GM21526 (cell line): ENCODE results near the gene CIROP.

ENCODE experiments used
- ATAC-seq: cut with Tn5 transposase; IDR thresholded peaks from one replicate; pipeline ENCODE4 v1.9.1; 2021; ENCODE audit warnings: moderate library complexity; ENCODE audit not compliant: unreplicated experiment, low FRiP score

The CIROP gene

DNA sequence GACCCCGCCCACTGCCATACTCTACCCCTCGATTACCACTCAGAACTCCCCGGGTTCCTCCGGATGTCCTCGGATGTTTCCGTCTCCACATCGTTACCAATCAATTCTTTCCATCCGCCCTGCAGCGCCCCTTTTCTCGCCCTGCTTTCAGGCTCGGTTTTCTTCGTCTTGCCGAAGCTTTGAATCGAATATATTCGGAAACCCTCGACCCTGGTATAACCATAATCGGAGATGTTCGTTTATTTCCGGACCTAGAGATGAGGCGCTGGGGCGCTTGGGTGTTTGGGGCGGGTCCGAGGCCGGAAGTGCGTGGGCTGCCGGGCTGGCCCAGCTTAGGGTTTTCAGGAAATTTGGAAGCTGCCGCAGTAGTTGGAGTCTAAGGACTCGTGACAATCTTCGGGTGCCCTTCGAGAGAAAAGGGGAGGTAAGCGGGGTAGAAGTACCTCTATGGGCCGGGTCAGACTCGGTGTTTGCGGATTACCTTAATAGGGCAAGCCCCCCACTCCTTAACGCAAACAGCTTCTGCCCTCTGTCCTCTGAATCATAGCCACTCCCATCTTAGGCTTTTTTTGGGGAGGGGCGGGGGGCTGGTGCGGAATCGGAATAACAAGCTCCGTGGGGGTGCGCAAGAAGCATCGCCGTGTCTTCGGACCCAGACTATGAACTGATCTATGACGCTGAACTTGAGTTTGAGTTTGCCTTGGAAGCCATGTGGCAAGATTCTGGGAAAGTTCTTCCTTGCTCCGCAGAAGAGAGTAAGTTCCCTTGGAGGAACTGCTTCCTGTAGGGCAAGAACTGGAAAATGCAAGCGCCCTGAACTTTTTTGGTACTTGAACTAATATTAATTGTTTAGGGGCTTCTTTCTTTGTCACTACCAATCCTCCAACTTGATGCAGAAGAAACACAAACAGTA is 9.3 kb downstream of the CIROP start, which contains the start of gene C14orf119:
TSS of gene C14orf119 (plus strand) at position 310 of the 913 bp plus-strand sequence. CDS start 2,154 bp downstream, outside the sequence.
- ATAC-seq = peak; percentile 85

DNA sequence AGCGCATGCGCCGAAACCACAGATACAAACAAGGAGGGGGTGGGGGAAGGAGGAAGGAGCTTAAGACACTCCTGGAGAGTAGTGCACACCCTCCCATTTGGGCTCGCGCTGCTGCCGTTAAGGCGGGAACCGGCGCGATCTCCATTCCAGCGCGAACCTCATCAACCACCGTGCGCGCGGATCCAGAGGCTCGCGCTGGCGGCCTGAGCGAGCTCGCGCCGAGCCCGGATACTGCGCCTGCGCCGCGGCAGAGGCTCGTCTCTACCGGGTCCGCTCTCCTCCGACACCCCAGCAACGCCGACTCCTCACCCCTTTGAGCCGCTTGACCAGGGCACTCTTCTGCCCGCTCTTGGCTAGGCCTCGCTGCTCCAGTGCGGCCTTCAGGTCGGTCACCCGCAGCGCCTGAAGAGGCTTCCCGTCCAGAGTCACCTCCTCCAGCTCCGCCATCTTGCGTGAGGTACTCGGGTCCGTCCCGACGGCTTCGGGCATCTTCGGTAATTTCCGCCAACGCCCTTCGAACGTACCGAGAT is 10.1 kb downstream of the CIROP start, which contains the start of gene ACIN1:
TSS of gene ACIN1 (minus strand) at position 471 of the 530 bp plus-strand sequence. CDS start at position 447, 24 bp downstream.
- ATAC-seq = peak; percentile 40

DNA sequence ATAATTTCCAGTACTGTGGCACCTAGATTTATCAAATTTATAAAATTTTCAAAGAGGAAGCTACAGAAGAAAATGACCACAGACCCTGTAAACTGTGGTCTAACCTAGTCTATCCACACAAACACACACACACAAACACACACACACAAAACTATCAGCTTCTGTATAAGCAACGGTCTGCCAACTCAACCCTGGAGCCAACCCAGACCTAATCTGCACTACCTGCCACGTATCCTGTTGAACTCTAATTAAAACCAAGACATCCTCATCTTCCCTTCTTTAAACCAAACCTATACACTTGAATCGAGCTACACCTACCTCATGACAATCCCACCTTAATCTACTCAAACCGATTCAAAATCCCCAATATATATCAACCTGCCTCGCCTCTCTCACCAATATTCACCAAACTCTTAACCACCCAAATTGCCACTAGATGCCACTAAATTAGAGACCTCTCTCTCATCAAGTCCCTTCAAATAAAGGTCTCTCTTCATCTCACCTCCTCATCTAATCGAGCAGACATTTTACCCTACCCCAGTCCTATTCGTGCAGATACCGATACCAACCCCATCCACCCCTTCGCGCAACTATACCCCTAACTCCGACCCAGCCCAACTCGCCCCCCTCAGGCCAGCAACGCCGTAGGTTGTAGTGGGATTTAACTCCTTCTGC is 10.7 kb downstream of the CIROP start:
- ATAC-seq = peak; percentile 37

DNA sequence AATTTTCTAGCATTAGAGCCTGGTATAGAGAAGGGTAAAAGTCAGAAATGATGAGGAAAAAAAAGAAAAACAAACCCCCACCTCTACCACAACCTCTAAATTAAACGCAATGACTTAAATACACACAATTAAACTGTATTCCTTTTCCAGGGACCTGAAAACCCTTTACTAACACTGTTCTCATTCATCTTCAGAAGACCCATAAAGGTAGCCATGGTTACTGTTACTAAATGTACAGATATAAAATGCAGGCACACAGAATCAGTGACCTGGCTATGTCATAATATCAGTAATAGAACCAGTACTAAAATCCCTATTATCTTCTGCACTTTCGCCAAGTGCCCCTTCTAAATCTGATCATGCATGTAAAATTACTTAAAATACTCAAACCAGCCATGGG is 11.3 kb downstream of the CIROP start:
- no peak for ATAC-seq

DNA sequence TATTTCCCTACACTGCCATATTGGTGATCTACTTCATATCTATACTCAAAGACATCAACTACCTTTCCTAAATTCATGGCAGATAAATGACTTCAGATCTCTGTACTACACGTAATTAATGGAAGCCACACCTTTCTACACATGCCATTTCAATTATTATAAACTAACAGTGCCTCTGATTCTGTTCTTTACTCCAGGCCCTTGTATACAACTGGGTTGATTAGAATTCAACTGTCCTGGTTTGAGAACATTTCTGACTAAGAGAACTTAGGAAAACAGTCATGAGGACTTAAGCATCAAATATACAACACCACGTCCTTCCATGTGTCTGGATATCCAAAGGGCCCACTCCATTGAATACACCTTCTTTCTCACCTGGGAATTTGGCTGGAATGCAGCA is 11.7 kb downstream of the CIROP start:
- no peak for ATAC-seq

DNA sequence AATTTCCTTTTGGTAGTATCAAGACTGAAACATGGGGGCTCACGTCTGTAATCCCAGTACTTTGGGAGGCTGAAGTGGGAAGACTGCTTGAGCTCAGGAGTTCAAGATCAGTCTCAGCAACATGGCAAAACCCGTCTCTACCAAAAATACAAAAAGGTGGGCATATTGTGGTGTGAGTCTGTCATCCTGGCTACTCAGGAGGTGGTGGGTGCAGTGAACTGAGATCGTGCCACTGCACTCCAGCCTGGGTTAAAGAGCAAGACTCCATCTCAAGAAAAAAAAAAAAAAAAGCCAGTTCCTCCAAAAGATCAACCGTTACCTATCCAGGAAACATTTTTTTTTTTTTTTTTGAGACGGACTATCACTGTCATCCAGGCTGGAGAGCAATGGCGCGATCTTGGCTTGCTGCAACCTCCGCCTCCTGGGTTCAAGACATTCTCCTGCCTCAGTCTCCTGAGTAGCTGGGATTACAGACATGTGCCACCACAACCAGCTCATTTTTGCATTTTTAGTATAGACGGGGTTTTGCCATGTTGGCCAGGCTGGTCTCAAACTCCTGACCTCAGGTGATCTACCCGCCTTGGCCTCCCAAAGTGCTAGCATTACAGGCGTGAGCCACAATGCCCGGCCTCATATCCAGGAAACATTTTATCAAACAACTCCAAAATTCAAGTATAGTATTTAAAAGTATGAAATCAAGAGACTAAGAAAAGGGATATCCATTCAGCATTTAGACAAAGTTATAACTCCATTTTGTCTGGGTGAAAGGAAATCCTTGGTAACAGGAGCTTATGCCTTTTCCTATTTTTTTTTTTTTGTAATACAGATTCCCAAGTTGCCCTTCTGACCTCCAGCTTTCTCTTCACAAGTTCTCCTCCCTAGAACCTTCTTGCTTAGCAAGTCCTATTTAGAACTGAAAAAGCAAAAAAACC is 13.2 kb downstream of the CIROP start:
- ATAC-seq = no peak

DNA sequence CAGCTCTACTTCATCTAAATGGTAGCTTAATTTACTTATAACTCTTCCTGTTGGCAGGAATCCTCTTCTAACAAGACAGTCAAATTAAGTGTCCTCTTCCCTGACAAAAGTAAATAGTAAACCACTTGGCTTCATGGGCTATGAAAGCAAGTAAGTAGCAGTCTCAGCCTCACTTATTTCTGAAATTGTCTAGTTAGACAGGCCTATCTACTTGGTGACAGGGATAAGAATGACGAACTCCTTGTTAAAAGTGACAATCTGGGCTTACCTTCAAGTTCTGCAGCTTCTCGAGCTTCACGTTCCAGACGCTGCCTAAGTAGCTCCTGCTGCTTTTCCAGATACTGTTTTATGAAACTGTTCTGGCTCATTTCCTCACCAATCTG is 14.5 kb downstream of the CIROP start:
- ATAC-seq = no peak

DNA sequence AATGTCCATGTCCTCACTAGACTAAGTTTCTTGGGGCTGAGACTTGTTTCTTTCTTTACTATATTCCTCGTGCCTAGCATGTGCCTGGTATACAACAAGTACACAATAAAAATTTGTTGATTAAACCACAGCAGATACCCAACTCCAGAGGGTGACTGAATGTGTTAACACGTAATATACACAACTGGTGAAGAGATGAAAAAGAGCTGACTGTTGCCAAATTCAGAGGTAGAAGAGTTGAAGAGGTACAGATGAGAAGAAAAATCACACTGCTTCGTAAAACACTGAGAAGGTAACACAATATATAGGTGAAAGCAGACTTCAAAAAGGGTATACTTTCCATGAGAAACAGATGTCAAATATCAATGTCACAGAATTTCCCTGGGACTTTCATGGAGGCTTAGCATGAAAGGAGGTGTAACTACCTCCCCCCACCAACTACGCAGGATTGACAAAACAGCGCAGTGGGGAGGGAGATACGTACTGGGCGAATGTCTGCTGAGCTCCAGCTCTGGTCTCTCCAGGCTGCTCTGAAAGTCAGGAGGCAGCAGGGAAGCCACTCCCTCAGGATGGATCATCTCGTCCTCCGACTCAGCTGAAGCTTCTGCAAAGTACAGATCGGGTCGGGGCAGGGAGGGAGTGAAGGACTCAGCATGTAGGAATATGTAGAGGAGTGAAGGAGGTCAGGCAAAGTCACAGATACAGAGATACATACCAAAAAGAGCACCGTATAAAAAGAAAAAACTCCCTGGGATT is 15.1 kb downstream of the CIROP start:
- no peak for ATAC-seq

DNA sequence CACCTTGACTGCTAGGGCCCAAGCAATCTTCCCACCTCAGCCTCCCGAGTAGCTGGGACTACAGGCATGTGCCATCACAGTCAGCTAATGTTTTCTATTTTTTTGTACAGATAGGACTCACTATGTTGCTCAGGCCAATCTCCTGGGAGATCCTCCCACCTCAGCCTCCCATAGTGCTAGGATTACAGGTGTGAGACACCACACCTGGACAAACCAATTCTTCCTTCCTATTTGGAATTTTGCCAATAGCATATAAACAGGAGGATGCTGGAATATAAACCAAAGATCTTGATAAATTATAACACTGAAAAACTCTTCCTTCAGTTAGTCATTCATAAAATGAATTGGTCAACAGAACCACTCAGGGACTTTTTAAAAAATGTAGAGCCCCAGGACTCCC is 18.2 kb downstream of the CIROP start:
- no peak for ATAC-seq

DNA sequence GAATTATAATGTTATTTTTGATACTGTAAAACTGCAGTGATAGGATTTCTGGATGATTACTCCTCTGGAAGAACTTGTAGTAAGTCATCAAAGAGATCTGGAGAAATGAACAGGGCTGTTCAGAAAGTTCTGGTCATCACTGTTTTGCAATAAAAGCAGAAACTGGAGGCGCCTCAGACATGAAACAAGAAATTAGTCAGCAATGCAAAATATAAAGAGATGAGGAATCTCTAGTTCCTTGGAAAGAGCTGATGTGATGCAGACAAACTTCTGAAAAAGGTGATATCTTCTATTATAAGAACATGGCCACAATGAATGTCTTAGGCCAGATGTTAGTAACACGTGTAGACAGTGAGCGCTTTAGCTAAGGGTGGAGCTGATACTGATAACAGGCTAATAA is 19.3 kb downstream of the CIROP start:
- no peak for ATAC-seq

DNA sequence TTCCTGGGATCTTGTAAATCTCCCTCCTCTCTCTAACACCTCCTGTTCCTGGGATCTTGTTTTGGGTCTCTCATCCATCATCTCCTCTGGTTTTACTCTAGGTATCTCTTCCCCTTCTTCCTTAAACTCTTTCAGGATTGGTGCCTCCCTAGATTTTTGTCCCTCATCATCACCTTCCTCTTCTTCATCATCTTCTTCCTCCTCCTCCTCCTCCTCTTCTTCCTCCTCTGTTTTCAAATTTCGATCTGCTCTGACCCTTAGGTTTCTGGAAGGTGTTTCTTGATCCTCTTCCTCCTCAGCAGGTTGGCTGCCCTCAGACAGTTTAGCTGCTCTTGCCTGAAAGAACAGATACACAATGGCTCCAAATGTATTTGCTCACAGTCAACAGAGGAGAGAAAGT is 24.3 kb downstream of the CIROP start:
- no peak for ATAC-seq

DNA sequence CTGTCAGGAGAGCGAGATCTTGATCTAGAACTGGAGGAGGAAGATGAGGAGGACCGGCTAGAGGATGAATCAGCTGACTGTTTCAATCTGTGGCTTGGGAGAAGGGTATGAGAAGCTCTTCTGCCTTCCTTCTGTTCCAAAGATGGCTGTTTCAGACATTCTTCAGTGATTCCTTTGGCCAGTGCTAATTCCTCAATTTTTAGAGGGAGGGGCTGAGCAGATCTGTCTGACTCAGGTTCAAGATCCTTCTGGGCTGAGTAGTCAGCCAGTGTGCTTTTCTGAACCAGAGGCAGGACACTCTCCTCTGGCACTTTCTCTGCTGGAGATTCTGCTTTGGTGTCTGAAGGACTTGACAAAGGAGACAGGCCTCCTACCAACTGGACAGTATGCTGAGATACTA is 25.1 kb downstream of the CIROP start:
- no peak for ATAC-seq

DNA sequence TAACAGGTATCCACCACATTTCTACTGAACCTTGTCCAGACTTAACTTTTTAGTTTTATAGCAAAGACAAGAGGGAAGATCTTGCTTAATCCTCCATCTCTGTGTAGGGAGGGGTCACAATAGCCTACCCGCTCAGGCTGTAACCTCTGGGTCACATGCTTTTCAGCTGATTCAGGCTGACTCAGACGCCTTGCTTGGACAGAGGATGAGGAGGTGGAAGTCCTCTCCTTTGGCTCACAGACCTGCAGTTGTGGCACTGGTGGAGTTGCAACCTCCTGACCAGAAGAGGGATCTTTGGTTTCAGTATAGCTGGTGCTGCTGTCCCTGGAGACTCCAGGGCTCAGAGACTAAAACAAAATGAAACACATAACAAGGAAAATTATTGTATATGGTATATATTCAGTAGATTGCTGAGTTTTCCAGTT is 26.1 kb downstream of the CIROP start:
- no peak for ATAC-seq

DNA sequence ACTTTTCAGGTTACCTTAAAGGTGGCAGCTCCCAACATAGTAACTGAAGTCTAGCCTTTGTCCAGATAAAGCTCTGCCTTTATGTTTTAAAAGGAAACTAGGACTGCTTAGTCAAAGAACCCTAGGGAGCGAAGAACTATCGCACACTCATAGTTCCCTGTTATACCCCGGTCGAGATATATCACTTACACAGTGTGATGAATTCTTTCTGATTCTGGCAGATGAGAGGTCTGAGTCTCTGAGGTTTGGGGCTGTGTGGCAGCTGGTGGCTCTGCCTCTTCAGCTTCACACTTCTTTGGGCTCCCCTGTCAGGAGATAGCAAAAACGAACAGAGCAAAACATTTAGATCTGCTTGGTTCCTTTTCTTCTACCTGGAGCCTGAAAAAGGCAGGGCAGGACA is 26.8 kb downstream of the CIROP start:
- ATAC-seq = no peak

DNA sequence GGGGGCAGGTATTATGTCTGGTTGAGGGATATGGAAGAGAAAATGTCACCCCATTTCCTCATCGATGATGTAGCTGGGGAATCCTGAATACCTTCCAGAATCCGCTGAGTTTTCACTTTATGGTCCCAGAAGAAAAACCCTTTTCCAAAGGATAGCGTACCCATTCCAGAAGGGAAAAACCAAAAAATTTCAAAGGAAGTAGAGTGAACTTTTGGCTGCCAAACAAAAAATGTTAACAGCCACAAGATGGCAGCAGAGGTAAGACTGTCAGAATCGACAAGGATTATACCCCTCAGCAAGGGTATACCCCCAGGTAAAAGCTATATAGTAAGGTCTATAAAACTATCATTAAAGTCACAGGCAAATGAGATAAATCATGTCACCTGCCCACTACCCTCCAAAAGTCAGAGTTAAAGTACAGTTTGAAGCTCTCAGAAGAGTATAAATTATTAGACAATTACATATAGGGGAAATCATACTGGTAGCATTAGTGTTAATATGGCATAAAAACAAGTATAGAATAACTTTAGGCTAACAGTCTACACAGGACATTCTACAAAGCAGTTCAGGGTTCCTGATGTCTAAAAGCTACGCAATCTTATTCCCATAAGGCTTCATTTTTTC is 27.9 kb downstream of the CIROP start:
- no peak for ATAC-seq

DNA sequence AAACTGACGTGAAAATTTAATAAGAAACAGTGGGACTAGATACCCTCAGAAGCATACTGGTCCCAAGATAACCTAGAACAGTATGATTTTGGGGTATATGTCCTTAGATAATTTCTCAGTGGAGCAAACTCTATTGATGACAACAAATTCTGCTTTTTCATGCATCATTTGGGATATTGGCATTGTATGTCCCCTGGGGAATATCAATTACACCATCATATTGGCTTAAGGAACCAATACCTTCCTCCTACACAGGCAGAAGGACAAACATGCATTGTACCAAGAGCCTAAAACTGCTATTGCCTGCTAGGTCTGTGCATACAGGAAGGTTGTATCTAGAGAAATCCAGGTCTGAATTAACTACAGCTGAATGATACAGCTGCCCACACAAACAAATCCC is 29.9 kb downstream of the CIROP start:
- ATAC-seq = no peak

DNA sequence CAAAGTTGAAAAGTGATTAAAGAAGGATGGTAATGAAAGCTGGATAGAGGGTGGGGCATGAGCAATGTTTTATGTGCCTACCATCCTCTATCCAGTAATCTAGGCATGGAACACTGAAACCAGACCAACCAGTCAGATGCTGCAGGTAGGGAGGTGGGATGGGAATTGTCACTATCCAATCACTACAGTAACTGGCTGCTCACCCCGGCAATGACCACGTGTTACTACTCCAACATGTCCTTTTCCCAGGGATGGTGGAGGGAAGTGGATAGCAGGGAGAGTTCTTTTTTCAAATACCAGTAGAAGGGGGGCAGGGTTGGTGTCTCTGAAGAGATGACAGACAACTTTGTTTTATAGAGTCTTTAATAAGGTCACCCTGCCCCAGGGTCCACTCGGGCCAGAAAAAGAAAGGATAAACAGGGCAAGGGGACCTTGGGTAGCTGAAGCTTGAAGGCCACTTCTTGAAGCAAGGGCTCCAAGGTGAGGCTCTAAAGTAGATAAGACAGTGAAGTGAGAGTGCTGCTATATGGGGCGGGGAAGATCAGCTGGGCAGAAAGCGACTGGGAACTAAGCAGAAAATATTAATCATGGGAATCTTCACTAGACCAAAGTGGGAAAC is 32.8 kb downstream of the CIROP start:
- ATAC-seq = no peak

DNA sequence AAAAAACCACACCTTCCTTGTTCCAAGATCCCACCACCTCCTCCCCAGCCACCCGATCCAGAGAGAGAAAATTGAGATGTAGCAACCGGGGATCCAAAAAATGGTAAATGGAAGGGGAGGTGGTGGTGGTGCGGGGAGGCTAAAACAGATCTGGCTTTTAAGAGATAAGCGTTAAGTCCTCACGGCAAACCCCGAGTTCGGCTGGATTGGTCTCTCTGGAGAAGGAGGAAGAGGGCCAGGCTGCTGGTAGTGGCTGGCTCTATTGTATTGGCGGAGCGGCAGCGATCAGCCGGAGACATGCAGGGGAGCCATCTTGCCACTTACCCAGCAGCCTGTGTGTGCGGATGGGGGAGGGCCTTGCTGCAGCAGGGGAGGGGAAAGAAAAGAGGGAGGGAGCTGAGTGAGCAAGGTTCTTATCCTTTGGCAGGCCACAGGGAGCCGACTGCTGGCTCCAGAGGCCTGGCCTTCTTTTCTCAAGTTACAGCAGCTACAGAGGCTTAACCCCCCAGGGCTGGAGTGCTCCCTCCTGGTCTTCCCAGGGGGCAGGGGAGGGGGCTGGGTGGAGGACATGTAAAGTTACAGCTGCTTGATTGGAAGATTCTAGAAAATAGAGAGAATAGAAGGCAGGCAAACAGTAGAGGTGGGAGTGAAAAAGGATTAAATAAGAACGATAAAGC is 33.4 kb downstream of the CIROP start:
- ATAC-seq = peak; percentile 70
